Mesenteric fat pad (tissue), 1 donor: ENCODE results near the gene PLA2G12A. TPM values are rescaled to one million over a fixed set of nuclear protein-coding genes. Genes with fewer than 3 reads are reported as not detected.

Experiments
- DNase-seq: peaks from one replicate; pipeline ENCODE4 v3.0.0-alpha.2; 2020; ENCODE audit warnings: low spot score
- long read RNA-seq: library from polyadenylated mRNA; unstranded; transcript quantifications from one replicate; pipeline ENCODE4 v2.0.0, GENCODE V29; 2020
- total RNA-seq: library from RNA; stranded (reverse); fragmentation: NEBNext Ultra II Directional; extraction: Animal tissue kit (Norgen Biotek cat#: 25700); gene quantifications from one replicate; pipeline ENCODE4 v1.2.1, GENCODE V29; 2021
- donor health status: DM: yes; HTN: yes; CAD: no.

The PLA2G12A gene
- total RNA-seq, result 31.9 TPM
- long read RNA-seq, full-length matches to known transcripts, result 51 of 53 reads
- long read RNA-seq, partial matches to known transcripts, result 0 of 53 reads
- long read RNA-seq, other reads (novel, unspliced or antisense), result 2 of 53 reads

GRCh38 chr4:109729718-109730618 is at the start of gene PLA2G12A:
TSS of gene PLA2G12A (minus strand) at chr4:109730070. CDS start at chr4:109729809, 261 bp downstream.
- DNase-seq, result peak; percentile 92

GRCh38 chr4:109764789-109765402 is 35.0 kb upstream of the PLA2G12A start:
- DNase-seq, result no peak

GRCh38 chr4:109764376-109764775 is 34.5 kb upstream of the PLA2G12A start:
- no peak for DNase-seq

GRCh38 chr4:109760682-109761081 is 30.8 kb upstream of the PLA2G12A start:
- no peak for DNase-seq

GRCh38 chr4:109755656-109756055 is 25.8 kb upstream of the PLA2G12A start:
- no peak for DNase-seq

GRCh38 chr4:109754093-109754857 is 24.4 kb upstream of the PLA2G12A start:
- DNase-seq, result no peak

- no peak for DNase-seq
Measured at GRCh38 chr4:109752525-109752924, 22.7 kb upstream of the PLA2G12A start.

GRCh38 chr4:109751852-109752251 is 22.0 kb upstream of the PLA2G12A start:
- no peak for DNase-seq

- no peak for DNase-seq
Measured at GRCh38 chr4:109750652-109751244, 20.9 kb upstream of the PLA2G12A start.

GRCh38 chr4:109749388-109750082 is 19.7 kb upstream of the PLA2G12A start:
- DNase-seq, result no peak

- DNase-seq, result no peak
Measured at GRCh38 chr4:109748114-109748513, 18.2 kb upstream of the PLA2G12A start.

- DNase-seq, result no peak
Measured at GRCh38 chr4:109746728-109747127, 16.9 kb upstream of the PLA2G12A start.

GRCh38 chr4:109745830-109746229 is 16.0 kb upstream of the PLA2G12A start:
- DNase-seq, result no peak

GRCh38 chr4:109739547-109739946 is 9.7 kb upstream of the PLA2G12A start:
- no peak for DNase-seq

GRCh38 chr4:109738104-109738872 is 8.4 kb upstream of the PLA2G12A start:
- no peak for DNase-seq

GRCh38 chr4:109735566-109736365 is 5.9 kb upstream of the PLA2G12A start:
- no peak for DNase-seq

GRCh38 chr4:109733728-109734127 is 3.9 kb upstream of the PLA2G12A start:
- no peak for DNase-seq

- no peak for DNase-seq
Measured at GRCh38 chr4:109730619-109731545, 1.0 kb upstream of the PLA2G12A start.
